Activated CD8-positive, alpha-beta T cell treated with anti-CD3 and anti-CD28 coated beads for 36 hours (primary cell): Measurements from ENCODE around the gene CRYBG3. TPM values are rescaled to one million over a fixed set of nuclear protein-coding genes. Genes with fewer than 3 reads are reported as not detected.

Experiments
- ATAC-seq: fragments of 200-7000 bp; cut with Tn5 transposase; one replicate; pipeline ENCODE4 v1.10.0; 2021; ENCODE audit warnings: mild to moderate bottlenecking, moderate library complexity
- CTCF ChIA-PET: fragments of 350-600 bp; sonication (Branson Sonifier 250); formaldehyde crosslinking; loops from one replicate; lab custom pipeline; 2021; ENCODE audit warnings: antibody characterized with exemption; lab: Charles Lee
- POLR2A ChIA-PET: fragments of 350-600 bp; sonication (Branson Sonifier 250); formaldehyde crosslinking; loops from one replicate; lab custom pipeline; 2021; ENCODE audit warnings: antibody characterized with exemption; lab: Charles Lee
- DNase-seq: peaks from one replicate; pipeline ENCODE4 v3.0.0-alpha.2; 2020
- H3K27ac Mint-ChIP-seq: one replicate; pipeline ENCODE4 v1.8.0; 2021; ENCODE audit warnings: mild to moderate bottlenecking, mixed read lengths
- H3K27me3 Mint-ChIP-seq: one replicate; pipeline ENCODE4 v1.8.0; 2021; ENCODE audit warnings: mixed read lengths
- H3K36me3 Mint-ChIP-seq: one replicate; pipeline ENCODE4 v1.8.0; 2021; ENCODE audit warnings: low read depth, mixed read lengths
- H3K4me1 Mint-ChIP-seq: one replicate; pipeline ENCODE4 v1.8.0; 2021; ENCODE audit warnings: low read depth, mixed read lengths
- H3K4me3 Mint-ChIP-seq: one replicate; pipeline ENCODE4 v1.8.0; 2021; ENCODE audit warnings: mild to moderate bottlenecking, moderate library complexity, mixed read lengths
- H3K9me3 Mint-ChIP-seq: one replicate; pipeline ENCODE4 v1.8.0; 2021; ENCODE audit warnings: mixed read lengths
- intact Hi-C: fragments of 100-400 bp; cut with micrococcal nuclease; formaldehyde crosslinking; loops from one replicate; pipeline ENCODE4 v1.10.0; 2022
- total RNA-seq, 2 experiments: library from RNA; stranded (reverse); gene quantifications; one replicate each; pipeline ENCODE4 v1.2.3, GENCODE V29; 2021
- TF ChIP-seq, protein P1 (sequence below): fragments of 200-600 bp; IDR thresholded peaks from one replicate; pipeline ENCODE4 v1.8.0; 2022; ENCODE audit warnings: antibody characterized with exemption, mild to moderate bottlenecking

CRYBG3 gene
- total RNA-seq, 2 experiments from 2014 or later, result 4.3 to 4.9 TPM

DNA sequence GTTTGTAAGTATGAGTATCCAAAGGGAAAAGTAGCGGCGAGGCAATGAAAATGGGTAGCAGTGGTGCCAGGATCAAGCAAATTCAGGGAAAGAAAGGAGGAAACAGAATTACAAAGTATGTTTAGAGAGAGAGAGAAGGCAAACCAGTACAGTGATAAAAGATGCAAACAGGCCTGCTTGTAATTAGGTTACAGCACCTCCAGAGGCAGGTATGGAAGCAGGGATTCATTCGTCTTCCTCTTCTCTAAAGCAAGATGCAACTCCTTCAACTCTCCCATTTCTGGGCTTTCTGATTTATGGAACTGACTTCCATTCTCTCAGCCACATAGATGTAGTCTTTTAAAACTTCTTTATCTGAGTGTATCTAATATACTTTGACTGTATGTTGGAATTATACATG, 68.0 kb downstream of the CRYBG3 start:
- ChIA-PET POLR2A (interaction anchor here (0.6 kb wide), 1 partner anchor 1474 kb away, joined by 3 read pairs; no protein-coding TSS in a partner anchor), CTCF (interaction anchor here (1.1 to 1.5 kb wide), 4 partner anchors 15 to 101 kb away, joined by 3 to 4 read pairs (median 4); partner anchors contain the start of gene CRYBG3)
- H3K27me3 Mint-ChIP-seq, result no peaks in the 10 kb centered on the region
- intact Hi-C loops, result no loop called here
- H3K4me3 Mint-ChIP-seq, result no peak overlapping the region
- no peak for ATAC-seq
- no peak for DNase-seq
- no peaks in the 10 kb centered on the region for H3K4me1 Mint-ChIP-seq
- no peaks in the 10 kb centered on the region for H3K9me3 Mint-ChIP-seq
- H3K36me3 Mint-ChIP-seq, result peaks cover 7% of the 10 kb centered on the region
- no peak overlapping the region for H3K27ac Mint-ChIP-seq
- TF ChIP-seq, protein P1, sequence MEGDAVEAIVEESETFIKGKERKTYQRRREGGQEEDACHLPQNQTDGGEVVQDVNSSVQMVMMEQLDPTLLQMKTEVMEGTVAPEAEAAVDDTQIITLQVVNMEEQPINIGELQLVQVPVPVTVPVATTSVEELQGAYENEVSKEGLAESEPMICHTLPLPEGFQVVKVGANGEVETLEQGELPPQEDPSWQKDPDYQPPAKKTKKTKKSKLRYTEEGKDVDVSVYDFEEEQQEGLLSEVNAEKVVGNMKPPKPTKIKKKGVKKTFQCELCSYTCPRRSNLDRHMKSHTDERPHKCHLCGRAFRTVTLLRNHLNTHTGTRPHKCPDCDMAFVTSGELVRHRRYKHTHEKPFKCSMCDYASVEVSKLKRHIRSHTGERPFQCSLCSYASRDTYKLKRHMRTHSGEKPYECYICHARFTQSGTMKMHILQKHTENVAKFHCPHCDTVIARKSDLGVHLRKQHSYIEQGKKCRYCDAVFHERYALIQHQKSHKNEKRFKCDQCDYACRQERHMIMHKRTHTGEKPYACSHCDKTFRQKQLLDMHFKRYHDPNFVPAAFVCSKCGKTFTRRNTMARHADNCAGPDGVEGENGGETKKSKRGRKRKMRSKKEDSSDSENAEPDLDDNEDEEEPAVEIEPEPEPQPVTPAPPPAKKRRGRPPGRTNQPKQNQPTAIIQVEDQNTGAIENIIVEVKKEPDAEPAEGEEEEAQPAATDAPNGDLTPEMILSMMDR, result no peak

GRCh38 chr3:97892852-97893251, 71.0 kb downstream of the CRYBG3 start:
- ATAC-seq (no peak), DNase-seq (no peak)
- TF ChIP-seq, protein P1, result no peak
- H3K4me3 Mint-ChIP-seq, result no peak overlapping the region
- POLR2A ChIA-PET, result no interaction called here
- H3K4me1 Mint-ChIP-seq, result no peaks in the 10 kb centered on the region
- no peaks in the 10 kb centered on the region for H3K9me3 Mint-ChIP-seq
- no peak overlapping the region for H3K27ac Mint-ChIP-seq
- H3K27me3 Mint-ChIP-seq, result no peaks in the 10 kb centered on the region
- H3K36me3 Mint-ChIP-seq, result peaks cover 4% of the 10 kb centered on the region
- intact Hi-C loops, result no loop called here
- CTCF ChIA-PET, result no interaction called here

- peaks cover 4% of the 10 kb centered on the region for H3K36me3 Mint-ChIP-seq
- no peaks in the 10 kb centered on the region for H3K27me3 Mint-ChIP-seq
- H3K4me1 Mint-ChIP-seq, result no peaks in the 10 kb centered on the region
- no peaks in the 10 kb centered on the region for H3K9me3 Mint-ChIP-seq
- TF ChIP-seq, protein P1, result no peak
- no peak overlapping the region for H3K4me3 Mint-ChIP-seq
- H3K27ac Mint-ChIP-seq, result no peak overlapping the region
- ChIA-PET POLR2A (interaction anchor here (0.6 kb wide), 1 partner anchor 562 kb away, joined by 4 read pairs; no protein-coding TSS in a partner anchor), CTCF (interaction anchor here (0.8 to 1.0 kb wide), 2 partner anchors 30 to 128 kb away, joined by 3 read pairs; no protein-coding TSS in a partner anchor)
- DNase-seq, result no peak
- no peak for ATAC-seq
- intact Hi-C loops, result no loop called here
Observed at GRCh38 chr3:97895216-97895615, 73.4 kb downstream of the CRYBG3 start.

GRCh38 chr3:97896129-97896528, 74.3 kb downstream of the CRYBG3 start:
- CTCF ChIA-PET, result interaction anchor here (0.8 to 0.9 kb wide), 2 partner anchors 104 to 127 kb away, joined by 3 read pairs; no protein-coding TSS in a partner anchor
- H3K4me1 Mint-ChIP-seq, result no peaks in the 10 kb centered on the region

GRCh38 chr3:97896547-97896946, 74.7 kb downstream of the CRYBG3 start:
- intact Hi-C loops, result no loop called here
- ATAC-seq (no peak), DNase-seq (no peak)
- POLR2A ChIA-PET, result no interaction called here
- Mint-ChIP-seq H3K36me3 (peaks cover 4% of the 10 kb centered on the region), H3K4me3 (no peak overlapping the region), H3K27ac (no peak overlapping the region), H3K4me1 (peaks cover 2% of the 10 kb centered on the region), H3K9me3 (no peaks in the 10 kb centered on the region), H3K27me3 (no peaks in the 10 kb centered on the region)
- CTCF ChIA-PET, result interaction anchor here (0.9 kb wide), 1 partner anchor 105 kb away, joined by 3 read pairs; no protein-coding TSS in a partner anchor
- TF ChIP-seq, protein P1, result no peak

More at GRCh38 chr3:97896129-97896528, 74.3 kb downstream of the CRYBG3 start:
- no peak overlapping the region for H3K27ac Mint-ChIP-seq
- DNase-seq (no peak), ATAC-seq (no peak)
- H3K4me3 Mint-ChIP-seq, result no peak overlapping the region
- intact Hi-C loops, result no loop called here
- no peaks in the 10 kb centered on the region for H3K9me3 Mint-ChIP-seq
- H3K36me3 Mint-ChIP-seq, result peaks cover 4% of the 10 kb centered on the region
- POLR2A ChIA-PET, result interaction anchor here (0.6 kb wide), 1 partner anchor 561 kb away, joined by 4 read pairs; no protein-coding TSS in a partner anchor
- H3K27me3 Mint-ChIP-seq, result no peaks in the 10 kb centered on the region
- TF ChIP-seq, protein P1, result no peak
